ENCODE data around the gene CSNK1D. TPM values are rescaled to one million over a fixed set of nuclear protein-coding genes. Genes with fewer than 3 reads are reported as not detected.

Gene CSNK1D
- total RNA-seq, 1 experiment from 2014 or later: 111 TPM

DNA sequence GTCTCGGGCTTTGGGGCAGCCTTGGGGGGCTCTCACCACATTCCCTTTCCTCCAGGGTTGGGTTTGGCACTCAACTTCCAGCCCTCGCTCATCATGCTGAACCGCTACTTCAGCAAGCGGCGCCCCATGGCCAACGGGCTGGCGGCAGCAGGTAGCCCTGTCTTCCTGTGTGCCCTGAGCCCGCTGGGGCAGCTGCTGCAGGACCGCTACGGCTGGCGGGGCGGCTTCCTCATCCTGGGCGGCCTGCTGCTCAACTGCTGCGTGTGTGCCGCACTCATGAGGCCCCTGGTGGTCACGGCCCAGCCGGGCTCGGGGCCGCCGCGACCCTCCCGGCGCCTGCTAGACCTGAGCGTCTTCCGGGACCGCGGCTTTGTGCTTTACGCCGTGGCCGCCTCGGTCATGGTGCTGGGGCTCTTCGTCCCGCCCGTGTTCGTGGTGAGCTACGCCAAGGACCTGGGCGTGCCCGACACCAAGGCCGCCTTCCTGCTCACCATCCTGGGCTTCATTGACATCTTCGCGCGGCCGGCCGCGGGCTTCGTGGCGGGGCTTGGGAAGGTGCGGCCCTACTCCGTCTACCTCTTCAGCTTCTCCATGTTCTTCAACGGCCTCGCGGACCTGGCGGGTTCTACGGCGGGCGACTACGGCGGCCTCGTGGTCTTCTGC lies 36.3 kb downstream of the CSNK1D start:
- H3K4me1 Mint-ChIP-seq: peaks cover 7% of the 10 kb centered on the region
- peak; percentile 9; the same call in 1 of the 2 replicates for ATAC-seq
- H3K27me3 Mint-ChIP-seq (ENCODE audit: low read depth): no peaks in the 10 kb centered on the region; the same call in 1 of the 2 replicates
- H3K36me3 Mint-ChIP-seq: peaks cover 2% of the 10 kb centered on the region; the same call in 1 of the 2 replicates
- no peak overlapping the region for H3K27ac Mint-ChIP-seq
- H3K4me3 Mint-ChIP-seq: no peak overlapping the region
- TF ChIP-seq GABPB1 (CRISPR knock-in tag; IDR thresholded peaks at IDR 0.05): no peak
- TF ChIP-seq, protein P1, sequence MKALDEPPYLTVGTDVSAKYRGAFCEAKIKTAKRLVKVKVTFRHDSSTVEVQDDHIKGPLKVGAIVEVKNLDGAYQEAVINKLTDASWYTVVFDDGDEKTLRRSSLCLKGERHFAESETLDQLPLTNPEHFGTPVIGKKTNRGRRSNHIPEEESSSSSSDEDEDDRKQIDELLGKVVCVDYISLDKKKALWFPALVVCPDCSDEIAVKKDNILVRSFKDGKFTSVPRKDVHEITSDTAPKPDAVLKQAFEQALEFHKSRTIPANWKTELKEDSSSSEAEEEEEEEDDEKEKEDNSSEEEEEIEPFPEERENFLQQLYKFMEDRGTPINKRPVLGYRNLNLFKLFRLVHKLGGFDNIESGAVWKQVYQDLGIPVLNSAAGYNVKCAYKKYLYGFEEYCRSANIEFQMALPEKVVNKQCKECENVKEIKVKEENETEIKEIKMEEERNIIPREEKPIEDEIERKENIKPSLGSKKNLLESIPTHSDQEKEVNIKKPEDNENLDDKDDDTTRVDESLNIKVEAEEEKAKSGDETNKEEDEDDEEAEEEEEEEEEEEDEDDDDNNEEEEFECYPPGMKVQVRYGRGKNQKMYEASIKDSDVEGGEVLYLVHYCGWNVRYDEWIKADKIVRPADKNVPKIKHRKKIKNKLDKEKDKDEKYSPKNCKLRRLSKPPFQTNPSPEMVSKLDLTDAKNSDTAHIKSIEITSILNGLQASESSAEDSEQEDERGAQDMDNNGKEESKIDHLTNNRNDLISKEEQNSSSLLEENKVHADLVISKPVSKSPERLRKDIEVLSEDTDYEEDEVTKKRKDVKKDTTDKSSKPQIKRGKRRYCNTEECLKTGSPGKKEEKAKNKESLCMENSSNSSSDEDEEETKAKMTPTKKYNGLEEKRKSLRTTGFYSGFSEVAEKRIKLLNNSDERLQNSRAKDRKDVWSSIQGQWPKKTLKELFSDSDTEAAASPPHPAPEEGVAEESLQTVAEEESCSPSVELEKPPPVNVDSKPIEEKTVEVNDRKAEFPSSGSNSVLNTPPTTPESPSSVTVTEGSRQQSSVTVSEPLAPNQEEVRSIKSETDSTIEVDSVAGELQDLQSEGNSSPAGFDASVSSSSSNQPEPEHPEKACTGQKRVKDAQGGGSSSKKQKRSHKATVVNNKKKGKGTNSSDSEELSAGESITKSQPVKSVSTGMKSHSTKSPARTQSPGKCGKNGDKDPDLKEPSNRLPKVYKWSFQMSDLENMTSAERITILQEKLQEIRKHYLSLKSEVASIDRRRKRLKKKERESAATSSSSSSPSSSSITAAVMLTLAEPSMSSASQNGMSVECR (CRISPR knock-in tag; IDR thresholded peaks at IDR 0.05; ENCODE audit: borderline replicate concordance): no peak
- no peak for TF ChIP-seq SMAD4 (CRISPR knock-in tag; IDR thresholded peaks at IDR 0.05)
- no peak for TF ChIP-seq NR2C2 (CRISPR knock-in tag; IDR thresholded peaks at IDR 0.05)
- TF ChIP-seq, protein P2, sequence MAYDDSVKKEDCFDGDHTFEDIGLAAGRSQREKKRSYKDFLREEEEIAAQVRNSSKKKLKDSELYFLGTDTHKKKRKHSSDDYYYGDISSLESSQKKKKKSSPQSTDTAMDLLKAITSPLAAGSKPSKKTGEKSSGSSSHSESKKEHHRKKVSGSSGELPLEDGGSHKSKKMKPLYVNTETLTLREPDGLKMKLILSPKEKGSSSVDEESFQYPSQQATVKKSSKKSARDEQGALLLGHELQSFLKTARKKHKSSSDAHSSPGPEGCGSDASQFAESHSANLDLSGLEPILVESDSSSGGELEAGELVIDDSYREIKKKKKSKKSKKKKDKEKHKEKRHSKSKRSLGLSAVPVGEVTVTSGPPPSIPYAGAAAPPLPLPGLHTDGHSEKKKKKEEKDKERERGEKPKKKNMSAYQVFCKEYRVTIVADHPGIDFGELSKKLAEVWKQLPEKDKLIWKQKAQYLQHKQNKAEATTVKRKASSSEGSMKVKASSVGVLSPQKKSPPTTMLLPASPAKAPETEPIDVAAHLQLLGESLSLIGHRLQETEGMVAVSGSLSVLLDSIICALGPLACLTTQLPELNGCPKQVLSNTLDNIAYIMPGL (CRISPR knock-in tag; IDR thresholded peaks at IDR 0.05): no peak
- 0 out of 2 replicates have a peak, but pooled peaks have one; percentile 1 for TF ChIP-seq FOXP1 (CRISPR knock-in tag; IDR thresholded peaks at IDR 0.05; ENCODE audit: borderline replicate concordance)
- POLR2A ChIA-PET: no interaction called here
- no peaks in the 10 kb centered on the region for H3K9me3 Mint-ChIP-seq
- DNase-seq (ENCODE audit: low spot score): peak; percentile 44
- CTCF ChIA-PET: interaction anchor here (0.7 to 2.7 kb wide), 38 partner anchors 10 to 257 kb away, joined by 3 to 15 read pairs (median 4); partner anchors contain the start of genes CD7, CENPX, DCXR and LRRC45

DNA sequence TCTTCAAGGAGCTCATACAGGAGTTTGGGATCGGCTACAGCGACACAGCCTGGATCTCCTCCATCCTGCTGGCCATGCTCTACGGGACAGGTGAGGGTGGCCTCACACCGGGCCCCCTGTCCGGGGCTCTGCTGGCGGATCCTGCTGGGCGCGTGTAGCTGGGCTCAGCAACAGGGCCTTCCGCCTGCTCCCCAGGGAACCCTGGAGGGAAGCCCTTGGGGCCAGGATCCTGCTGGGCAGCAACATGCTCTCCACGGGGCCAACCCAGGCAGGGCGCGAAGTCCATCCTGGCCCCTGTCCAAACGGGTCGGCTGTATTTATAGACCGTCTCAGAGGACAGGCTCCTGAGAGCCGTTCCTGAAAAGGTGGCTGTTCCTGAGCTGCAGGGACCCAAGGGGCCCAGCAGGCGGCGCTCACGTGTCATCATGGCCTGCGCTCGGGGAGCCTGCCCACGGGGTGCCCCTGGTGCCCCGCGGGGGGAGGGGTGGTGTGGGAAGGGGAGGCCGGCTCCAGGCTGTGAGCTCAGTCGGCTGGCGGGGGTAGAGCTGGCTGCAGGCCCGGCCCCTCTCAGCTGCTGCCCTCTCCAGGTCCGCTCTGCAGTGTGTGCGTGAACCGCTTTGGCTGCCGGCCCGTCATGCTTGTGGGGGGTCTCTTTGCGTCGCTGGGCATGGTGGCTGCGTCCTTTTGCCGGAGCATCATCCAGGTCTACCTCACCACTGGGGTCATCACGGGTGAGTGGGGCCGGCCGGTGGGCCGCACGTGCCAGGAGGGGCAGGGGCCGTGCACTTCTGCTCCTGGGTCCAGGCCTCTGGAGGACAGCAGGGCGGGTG lies 37.1 kb downstream of the CSNK1D start:
- CTCF ChIA-PET: interaction anchor here (0.7 to 2.7 kb wide), 49 partner anchors 9 to 318 kb away, joined by 3 to 15 read pairs (median 4); partner anchors contain the start of genes CD7, CENPX, DCXR and LRRC45
- Mint-ChIP-seq H3K9me3 (no peaks in the 10 kb centered on the region), H3K4me3 (no peak overlapping the region), H3K27ac (peak overlapping the region; percentile 60), H3K4me1 (peaks cover 7% of the 10 kb centered on the region), H3K36me3 (peaks cover 2% of the 10 kb centered on the region; the same call in 1 of the 2 replicates), H3K27me3 (ENCODE audit: low read depth) (no peaks in the 10 kb centered on the region; the same call in 1 of the 2 replicates)
- ATAC-seq (peak; percentile 41), DNase-seq (ENCODE audit: low spot score) (peak; percentile 79)
- POLR2A ChIA-PET: interaction anchor here (0.6 kb wide), 1 partner anchor 107 kb away, joined by 3 read pairs; no protein-coding TSS in a partner anchor
- TF ChIP-seq GABPB1 (CRISPR knock-in tag; IDR thresholded peaks at IDR 0.05) (peak; percentile 87), ZNF423 (CRISPR knock-in tag; IDR thresholded peaks at IDR 0.05) (peak; percentile 78), SP1 (CRISPR knock-in tag; conservative IDR thresholded peaks at IDR 0.05) (peak; percentile 53), ELF4 (CRISPR knock-in tag; IDR thresholded peaks at IDR 0.05; ENCODE audit: low read depth) (no peak), FOXK1 (CRISPR knock-in tag; IDR thresholded peaks at IDR 0.05) (no peak), FOXP1 (CRISPR knock-in tag; IDR thresholded peaks at IDR 0.05; ENCODE audit: borderline replicate concordance) (peak; percentile 54; the same call in 1 of the 2 replicates), JAZF1 (CRISPR knock-in tag; IDR thresholded peaks at IDR 0.05) (no peak), ZNF232 (CRISPR knock-in tag; IDR thresholded peaks at IDR 0.05) (no peak)
- TF ChIP-seq, protein P3, sequence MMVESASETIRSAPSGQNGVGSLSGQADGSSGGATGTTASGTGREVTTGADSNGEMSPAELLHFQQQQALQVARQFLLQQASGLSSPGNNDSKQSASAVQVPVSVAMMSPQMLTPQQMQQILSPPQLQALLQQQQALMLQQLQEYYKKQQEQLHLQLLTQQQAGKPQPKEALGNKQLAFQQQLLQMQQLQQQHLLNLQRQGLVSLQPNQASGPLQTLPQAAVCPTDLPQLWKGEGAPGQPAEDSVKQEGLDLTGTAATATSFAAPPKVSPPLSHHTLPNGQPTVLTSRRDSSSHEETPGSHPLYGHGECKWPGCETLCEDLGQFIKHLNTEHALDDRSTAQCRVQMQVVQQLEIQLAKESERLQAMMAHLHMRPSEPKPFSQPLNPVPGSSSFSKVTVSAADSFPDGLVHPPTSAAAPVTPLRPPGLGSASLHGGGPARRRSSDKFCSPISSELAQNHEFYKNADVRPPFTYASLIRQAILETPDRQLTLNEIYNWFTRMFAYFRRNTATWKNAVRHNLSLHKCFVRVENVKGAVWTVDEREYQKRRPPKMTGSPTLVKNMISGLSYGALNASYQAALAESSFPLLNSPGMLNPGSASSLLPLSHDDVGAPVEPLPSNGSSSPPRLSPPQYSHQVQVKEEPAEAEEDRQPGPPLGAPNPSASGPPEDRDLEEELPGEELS (CRISPR knock-in tag; IDR thresholded peaks at IDR 0.05): no peak
- TF ChIP-seq, protein P4, sequence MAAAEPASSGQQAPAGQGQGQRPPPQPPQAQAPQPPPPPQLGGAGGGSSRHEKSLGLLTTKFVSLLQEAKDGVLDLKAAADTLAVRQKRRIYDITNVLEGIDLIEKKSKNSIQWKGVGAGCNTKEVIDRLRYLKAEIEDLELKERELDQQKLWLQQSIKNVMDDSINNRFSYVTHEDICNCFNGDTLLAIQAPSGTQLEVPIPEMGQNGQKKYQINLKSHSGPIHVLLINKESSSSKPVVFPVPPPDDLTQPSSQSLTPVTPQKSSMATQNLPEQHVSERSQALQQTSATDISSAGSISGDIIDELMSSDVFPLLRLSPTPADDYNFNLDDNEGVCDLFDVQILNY (CRISPR knock-in tag; IDR thresholded peaks at IDR 0.05): no peak
- TF ChIP-seq, protein P5, sequence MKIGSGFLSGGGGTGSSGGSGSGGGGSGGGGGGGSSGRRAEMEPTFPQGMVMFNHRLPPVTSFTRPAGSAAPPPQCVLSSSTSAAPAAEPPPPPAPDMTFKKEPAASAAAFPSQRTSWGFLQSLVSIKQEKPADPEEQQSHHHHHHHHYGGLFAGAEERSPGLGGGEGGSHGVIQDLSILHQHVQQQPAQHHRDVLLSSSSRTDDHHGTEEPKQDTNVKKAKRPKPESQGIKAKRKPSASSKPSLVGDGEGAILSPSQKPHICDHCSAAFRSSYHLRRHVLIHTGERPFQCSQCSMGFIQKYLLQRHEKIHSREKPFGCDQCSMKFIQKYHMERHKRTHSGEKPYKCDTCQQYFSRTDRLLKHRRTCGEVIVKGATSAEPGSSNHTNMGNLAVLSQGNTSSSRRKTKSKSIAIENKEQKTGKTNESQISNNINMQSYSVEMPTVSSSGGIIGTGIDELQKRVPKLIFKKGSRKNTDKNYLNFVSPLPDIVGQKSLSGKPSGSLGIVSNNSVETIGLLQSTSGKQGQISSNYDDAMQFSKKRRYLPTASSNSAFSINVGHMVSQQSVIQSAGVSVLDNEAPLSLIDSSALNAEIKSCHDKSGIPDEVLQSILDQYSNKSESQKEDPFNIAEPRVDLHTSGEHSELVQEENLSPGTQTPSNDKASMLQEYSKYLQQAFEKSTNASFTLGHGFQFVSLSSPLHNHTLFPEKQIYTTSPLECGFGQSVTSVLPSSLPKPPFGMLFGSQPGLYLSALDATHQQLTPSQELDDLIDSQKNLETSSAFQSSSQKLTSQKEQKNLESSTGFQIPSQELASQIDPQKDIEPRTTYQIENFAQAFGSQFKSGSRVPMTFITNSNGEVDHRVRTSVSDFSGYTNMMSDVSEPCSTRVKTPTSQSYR (CRISPR knock-in tag; IDR thresholded peaks at IDR 0.05): peak; percentile 63; the same call in 1 of the 2 replicates
- TF ChIP-seq, protein P6, sequence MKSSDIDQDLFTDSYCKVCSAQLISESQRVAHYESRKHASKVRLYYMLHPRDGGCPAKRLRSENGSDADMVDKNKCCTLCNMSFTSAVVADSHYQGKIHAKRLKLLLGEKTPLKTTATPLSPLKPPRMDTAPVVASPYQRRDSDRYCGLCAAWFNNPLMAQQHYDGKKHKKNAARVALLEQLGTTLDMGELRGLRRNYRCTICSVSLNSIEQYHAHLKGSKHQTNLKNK (CRISPR knock-in tag; IDR thresholded peaks at IDR 0.05): no peak
- TF ChIP-seq, protein P7, sequence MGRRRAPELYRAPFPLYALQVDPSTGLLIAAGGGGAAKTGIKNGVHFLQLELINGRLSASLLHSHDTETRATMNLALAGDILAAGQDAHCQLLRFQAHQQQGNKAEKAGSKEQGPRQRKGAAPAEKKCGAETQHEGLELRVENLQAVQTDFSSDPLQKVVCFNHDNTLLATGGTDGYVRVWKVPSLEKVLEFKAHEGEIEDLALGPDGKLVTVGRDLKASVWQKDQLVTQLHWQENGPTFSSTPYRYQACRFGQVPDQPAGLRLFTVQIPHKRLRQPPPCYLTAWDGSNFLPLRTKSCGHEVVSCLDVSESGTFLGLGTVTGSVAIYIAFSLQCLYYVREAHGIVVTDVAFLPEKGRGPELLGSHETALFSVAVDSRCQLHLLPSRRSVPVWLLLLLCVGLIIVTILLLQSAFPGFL (CRISPR knock-in tag; IDR thresholded peaks at IDR 0.05; ENCODE audit: borderline replicate concordance): peak; percentile 61; the same call in 1 of the 2 replicates
